Measurements from ENCODE around the gene OCEL1.
"Not testable (repeated sequence)": the region's sequence is repeated elsewhere in the genome, so short reads cannot be mapped to it uniquely, and the experiment has no call there.

The OCEL1 gene

DNA sequence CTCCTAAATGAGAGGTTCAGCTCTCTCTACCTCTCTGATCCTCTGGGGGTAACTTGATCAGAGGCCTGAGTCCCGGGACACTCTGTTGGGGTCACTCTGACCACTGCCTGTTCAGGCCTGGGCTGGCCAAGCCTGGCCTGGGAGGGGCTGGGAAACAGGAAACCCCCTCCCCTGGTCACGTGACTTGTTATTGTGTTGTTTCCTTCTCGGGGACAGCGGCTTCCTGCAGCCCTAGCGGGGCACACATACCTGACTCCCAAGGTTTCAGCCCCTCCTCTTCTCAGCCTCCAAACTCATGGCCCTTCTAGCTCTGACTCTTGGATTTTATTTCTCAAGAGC, 38.6 kb downstream of the OCEL1 start, which contains the start of gene USHBP1:
TSS of gene USHBP1 (minus strand) at position 105 of the 339 bp plus-strand sequence. CDS start 446 bp downstream, outside the sequence.
- no peak for DNase-seq (ENCODE audit: low spot score)

DNA sequence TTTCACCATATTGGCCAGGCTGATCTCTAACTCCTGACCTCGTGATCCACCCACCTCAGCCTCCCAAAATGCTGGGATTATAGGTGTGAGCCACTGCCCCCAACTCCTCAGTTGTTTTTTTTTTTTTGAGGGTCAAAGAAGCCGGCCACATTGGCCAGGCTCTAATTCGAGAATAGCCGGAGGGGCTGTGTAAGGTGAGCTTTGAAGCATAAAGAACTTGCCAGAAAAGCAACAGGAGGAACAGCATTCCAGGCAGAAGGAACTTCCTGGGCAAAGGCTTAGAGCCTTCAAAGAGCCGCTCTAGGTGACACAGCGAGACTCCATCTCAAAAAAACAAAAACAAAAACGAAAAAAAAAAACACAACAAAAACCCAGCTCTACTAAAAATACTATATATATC, 40.0 kb downstream of the OCEL1 start:
- DNase-seq (ENCODE audit: low spot score) = no peak

DNA sequence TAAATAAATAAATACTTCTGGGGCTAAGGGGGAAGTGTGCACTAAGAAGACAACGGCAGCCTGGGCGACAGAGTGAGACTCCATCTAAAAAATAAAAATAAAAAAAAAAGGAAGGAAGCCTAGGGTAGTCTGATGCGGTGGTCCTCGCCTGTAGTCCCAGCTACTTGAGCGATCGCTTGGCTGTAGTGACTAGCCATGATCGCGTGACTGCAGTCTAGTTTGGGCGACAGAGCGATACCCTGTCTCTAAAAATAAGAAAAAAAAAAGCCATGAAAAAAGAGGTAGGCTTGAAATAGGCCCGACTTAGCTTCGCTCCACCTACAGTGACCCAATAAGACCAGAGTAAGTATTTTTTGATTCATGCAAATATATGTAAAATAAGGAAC, 40.6 kb downstream of the OCEL1 start:
- no peak for DNase-seq (ENCODE audit: low spot score)

DNA sequence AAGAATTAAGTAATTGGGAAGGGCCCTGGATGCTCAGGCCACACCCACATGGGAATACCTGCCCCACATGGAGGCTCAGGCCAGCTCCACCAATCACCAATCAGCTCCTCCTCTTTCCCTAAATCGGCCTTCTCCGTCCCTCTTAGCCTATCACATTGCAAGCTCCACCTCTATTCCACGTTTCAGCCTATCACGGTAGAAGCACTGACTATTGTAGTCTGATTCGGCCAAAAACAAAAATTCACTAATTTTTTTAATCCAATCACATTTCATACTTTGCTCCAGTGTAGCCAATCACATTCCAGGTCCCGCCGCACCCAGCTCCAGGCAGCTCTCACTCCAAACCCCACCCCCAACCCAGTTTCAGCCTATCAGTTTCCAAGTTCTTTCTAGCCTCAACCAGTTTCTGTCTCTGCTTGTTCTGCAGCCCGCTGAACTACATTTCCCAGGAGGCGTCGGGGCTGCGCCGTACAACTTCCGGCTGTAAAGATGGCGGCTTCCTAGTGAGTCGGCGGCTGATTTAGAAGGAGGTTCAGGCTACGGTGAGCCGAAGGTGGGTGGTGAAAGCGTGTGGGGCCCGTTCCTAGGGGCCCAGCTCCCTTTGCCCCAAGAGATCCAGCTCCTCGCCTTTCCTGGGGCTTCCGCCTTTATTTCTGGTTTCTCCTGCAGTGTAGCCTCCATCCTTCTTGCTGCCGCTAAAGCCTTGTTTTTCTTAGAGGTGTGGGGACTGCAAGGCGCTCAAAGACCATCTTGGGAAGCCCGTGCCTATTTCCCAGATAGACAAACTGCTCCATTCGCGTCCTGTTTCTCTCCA, 41.2 kb downstream of the OCEL1 start, which contains the start of gene BABAM1:
TSS of gene BABAM1 (plus strand) at position 469 of the 814 bp plus-strand sequence. CDS start 1,364 bp downstream, outside the sequence.
- peak; percentile 100 for DNase-seq (ENCODE audit: low spot score)

DNA sequence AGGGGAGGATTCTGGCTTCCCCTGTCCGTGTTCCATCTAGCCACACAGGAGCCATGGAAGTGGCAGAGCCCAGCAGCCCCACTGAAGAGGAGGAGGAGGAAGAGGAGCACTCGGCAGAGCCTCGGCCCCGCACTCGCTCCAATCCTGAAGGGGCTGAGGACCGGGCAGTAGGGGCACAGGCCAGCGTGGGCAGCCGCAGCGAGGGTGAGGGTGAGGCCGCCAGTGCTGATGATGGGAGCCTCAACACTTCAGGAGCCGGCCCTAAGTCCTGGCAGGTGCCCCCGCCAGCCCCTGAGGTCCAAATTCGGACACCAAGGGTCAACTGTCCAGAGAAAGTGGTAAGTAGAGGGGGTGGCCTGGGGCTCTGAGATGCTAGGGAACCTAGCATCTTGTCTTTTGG, 42.7 kb downstream of the OCEL1 start:
- DNase-seq (ENCODE audit: low spot score) = no peak

DNA sequence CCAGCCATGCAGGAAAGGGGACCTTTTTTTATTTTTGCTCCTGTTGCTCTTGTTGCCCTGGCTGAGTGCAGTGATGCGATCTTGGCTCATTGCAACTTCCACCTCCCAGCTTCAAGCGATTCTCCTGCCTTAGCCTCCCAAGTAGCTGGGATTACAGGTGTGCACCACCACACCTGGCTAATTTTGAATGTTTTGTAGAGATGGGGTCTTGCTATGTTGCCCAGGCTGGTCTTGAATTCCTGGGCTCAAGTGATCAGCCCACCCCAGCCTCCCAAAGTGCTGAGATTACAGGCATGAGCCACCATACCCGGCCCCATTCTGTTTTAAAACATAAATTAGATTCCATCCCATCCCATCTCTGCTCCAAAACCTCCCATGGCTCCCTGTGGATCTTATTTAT, 48.9 kb downstream of the OCEL1 start:
- DNase-seq (ENCODE audit: low spot score) = not testable (repeated sequence)

DNA sequence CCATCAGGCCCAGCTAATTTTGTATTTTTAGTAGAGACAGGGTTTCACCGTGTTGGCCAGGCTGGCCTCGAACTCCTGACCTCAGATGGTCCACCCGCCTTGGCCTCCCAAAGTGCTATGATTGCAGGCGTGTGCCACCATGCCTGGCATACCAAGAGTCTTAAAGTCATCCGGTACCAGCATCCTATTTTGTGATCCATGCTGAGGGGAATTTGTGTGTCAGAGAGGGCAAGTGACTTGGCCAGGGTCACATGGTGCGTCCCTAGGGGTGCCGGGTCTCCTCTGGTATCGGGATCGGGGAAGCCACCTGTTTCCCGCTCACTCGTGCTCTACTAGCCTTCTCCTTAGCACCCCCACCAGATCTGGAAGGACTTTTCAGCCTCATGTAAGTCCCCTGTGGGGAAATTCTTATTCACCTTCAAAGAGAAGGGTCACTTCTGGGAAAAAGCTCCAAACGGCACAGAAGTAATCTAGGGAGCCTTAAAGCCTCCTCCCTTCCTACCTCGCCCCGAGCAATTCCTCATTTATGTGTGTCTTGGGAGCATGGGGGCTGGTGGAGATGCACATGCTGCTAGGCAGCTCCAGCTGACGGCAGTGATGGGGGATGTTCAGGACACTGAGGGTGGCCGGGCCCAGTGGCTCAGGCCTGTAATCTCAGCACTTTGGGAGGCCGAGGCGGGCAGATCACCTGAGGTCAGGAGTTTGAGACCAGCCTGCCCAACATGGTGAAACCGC, 49.6 kb downstream of the OCEL1 start:
- no peak for DNase-seq (ENCODE audit: low spot score)
